HPDE6-E6E7 (cell line): ENCODE results near the gene TMEM169.

Source experiments
- DNase-seq: peaks from one replicate; pipeline ENCODE4 v3.0.0; 2011; ENCODE audit warnings: missing footprints; ENCODE audit errors: extremely low spot score

TMEM169 gene

DNA sequence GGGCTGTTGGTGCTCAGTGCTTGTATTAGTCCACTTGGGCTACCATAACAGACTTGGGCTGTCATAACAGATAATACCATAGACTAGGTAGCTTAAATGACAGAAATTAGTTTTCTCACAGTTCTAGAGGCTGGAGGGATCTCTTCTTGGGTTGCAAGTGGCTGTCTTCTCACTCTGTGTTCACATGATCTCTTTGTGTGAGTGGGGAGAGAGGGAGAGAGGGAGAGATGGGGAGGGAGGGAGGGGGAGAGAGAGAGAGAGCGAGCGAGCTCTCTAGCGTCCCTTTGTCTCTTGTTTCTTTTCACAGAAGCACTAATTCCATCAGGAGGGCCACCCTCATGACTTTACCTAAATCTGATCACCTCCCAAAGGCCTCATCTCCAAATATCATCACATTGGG, 23.0 kb downstream of the TMEM169 start:
- no peak for DNase-seq

DNA sequence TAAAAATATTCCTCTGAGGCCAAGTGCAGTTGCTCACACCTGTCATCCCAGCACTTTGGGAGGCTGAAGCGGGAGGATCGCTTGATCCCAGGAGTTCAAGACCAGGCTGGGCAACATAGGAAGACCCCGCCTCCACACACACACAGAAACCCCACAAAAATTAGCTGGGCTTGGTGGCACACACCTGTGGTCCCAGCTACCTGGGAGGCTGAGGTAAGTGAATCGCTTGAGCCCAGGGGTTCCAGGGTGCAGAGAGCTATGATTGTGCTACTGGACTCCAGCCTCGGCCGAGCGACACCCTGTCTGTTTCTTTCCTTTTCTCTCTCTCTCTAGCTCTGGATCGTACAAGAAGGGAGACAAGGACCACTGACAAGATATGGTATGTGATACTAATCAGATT, 25.6 kb downstream of the TMEM169 start:
- DNase-seq: no peak

DNA sequence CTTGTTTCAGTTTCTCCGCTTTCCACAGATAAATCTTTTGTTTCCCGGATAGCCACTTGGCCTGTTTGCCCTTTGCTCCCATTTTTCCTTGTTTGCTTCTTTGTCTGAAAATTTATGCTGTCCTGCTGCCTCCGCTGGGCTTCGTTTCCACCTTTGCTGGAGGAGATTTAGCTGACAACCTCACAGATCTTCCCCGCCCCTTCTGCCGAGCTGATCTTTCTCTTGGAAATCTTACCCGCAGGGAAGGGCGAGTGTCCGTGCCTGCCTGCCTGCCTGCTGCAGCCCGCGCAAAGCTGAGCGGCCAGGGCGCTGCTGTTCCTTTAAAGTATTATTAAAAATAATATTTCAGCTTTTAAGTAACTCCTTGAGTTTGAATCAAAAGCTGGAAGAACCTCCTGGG, 26.0 kb downstream of the TMEM169 start:
- DNase-seq: no peak

- DNase-seq: no peak
Observed at GRCh38 chr2:216108310-216108966, 26.7 kb downstream of the TMEM169 start.

DNA sequence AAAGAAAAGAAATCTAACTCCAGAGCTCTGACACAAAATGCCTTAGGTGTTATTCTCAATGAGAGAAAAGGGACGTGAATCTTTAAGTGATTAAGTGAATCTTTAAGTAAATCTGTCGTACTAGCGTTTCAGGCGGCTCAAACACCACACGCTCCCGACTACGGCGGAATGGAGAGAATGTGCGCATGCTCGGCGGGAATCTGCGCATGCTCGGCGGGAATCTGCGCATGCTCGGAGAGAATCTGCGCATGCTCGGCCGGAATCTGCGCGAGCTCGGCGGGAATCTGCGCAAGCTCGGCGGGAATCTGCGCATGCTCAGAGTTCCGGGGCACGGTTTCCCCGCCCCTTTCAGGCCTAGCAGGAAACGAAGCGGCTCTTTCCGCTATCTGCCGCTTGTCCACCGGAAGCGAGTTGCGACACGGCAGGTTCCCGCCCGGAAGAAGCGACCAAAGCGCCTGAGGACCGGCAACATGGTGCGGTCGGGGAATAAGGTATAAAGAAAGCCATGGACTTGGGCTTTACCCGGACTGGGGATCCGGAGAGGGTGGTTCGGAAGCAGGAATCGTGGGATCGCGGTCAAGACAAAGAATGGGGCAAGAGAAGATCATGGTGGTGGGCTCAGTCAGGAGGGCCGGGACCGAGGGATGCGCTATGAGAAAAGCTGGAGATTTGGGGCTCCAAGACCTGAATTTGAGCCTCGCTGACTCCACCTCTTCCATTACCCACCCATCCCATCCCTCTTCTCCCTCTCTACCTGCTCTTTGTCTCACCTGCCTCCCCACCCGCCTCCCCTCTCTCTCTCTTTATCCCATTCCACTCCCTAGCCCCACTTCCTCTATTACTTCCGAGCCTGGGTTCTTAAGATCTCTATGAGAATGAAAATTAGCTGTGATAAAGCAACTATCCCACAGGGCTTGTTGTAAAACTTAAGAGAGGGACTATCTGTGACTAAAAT, 27.5 kb downstream of the TMEM169 start, which contains the start of gene XRCC5:
XRCC5 (plus strand) TSS at position 382 of the 955 bp plus-strand sequence; CDS start at position 471, 89 bp downstream.
- DNase-seq: peak; percentile 89

DNA sequence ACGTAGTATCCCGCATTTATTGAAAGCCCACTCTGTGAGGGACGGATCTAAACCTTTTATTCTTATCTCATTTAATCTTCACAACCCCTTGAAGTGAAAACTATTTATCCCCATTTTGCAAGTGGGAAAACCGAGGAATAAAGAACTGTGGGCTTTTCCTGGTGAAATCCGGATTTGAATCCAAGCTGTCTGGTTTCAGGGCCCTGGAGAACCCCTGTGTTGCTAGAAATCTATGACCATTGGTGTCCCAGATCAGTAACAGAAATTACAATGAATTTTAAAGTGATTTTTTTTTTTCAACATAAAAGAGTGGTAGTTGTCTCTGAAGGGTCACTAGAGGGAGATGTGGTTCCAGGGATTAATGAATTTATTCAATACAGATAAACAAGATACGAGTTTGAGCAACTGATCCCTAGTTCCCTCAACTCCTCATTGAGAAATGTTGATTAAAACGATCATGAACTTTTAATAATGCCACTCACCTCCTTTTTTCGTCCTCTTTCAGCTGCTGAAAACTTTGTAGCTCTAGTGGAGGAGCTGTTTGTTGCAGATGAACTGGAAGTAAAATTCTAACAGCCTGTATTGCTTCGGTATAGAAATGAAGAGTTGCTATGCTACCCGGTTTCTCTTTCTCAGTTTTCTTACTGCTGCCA, 28.4 kb downstream of the TMEM169 start:
- peak; percentile 29 for DNase-seq

DNA sequence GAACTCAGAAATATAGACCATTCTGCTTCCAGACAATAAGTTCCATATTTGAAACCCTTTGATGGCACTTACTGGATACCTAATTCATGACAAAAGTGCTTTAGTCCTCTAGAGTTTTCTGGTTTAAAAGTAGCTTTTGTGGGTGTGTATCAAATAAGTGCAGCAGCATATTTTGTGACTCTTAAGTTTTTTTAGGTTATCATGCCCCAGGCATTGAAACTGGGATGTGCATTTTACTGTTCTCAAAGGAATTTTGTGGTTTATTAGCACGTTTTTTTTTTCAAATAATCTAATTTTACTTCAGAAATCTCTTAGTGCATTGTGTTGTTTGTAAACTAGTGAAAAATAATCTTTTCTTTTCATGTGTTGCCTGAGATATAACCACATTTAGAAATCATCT, 28.9 kb downstream of the TMEM169 start:
- DNase-seq: no peak

GRCh38 chr2:216111122-216111521, 29.4 kb downstream of the TMEM169 start:
- no peak for DNase-seq

GRCh38 chr2:216112926-216113325, 31.2 kb downstream of the TMEM169 start:
- no peak for DNase-seq

GRCh38 chr2:216113572-216113971, 31.9 kb downstream of the TMEM169 start:
- no peak for DNase-seq

DNA sequence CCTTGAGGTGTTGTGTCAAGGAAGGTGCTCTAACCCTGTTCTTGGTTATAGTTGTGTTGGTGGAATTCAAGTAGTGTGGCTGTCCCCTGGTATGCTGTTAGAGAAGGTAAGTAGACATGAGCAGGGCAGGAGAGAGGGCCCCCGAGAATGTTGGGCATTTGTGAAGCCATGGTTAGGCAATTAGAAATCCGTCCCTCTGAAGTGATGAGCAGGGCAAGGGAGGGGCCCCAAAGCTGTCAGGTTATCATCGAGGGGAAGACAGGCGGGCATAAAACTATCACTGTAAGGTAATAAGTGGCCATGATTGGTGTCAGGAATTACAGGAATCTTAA, 32.6 kb downstream of the TMEM169 start:
- DNase-seq: no peak

DNA sequence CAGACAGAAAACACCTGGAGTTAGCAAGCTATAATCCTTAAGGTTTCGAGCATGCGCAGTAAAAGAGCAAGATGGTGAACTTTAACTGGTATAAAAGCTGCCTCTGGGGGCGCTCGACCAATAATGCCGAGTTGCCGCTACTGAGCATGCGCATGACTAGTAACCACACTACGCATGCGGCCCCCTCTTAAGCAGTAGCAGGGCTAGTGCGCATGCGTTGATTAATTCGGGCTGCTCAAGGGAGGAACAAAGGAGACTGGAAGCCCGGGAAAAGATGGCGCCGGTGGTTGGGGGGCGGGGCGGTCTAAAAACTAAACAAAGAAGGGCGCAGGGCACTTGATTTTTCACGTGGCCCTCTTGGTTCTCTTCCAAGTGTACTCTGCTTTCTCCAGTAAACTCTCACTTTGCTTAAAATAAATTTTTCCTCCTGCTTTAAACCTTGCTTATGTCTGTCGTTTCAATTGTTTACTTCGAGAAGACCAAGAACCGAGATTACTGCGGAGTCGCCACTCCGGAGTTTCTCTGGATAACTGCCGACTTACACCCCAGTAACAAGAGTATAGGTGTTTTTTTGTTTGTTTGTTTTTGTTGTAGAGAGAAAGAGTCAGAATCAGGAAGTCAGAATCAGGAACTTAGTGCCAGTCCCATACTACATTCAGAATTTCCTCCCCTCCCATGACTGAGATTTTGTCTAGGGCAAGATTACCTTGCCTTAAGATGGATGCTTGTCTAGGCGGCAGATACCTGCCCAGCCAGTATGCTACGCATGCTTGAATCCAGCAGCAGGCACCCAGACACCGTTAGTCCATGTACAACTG, 33.2 kb downstream of the TMEM169 start:
- peak; percentile 99 for DNase-seq

DNA sequence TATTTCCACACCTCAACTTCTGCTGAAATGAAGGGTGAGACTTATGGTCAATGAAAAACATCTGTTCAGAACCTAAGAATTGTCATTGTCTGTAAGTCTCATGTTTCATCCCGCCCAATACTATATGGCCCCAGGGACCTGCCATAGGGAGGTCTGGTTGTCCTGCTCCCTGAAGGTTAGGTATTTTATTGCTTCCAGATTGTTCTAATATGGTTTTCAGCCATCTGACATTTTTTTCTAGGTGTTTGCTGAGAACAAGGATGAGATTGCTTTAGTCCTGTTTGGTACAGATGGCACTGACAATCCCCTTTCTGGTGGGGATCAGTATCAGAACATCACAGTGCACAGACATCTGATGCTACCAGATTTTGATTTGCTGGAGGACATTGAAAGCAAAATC, 34.7 kb downstream of the TMEM169 start:
- no peak for DNase-seq

DNA sequence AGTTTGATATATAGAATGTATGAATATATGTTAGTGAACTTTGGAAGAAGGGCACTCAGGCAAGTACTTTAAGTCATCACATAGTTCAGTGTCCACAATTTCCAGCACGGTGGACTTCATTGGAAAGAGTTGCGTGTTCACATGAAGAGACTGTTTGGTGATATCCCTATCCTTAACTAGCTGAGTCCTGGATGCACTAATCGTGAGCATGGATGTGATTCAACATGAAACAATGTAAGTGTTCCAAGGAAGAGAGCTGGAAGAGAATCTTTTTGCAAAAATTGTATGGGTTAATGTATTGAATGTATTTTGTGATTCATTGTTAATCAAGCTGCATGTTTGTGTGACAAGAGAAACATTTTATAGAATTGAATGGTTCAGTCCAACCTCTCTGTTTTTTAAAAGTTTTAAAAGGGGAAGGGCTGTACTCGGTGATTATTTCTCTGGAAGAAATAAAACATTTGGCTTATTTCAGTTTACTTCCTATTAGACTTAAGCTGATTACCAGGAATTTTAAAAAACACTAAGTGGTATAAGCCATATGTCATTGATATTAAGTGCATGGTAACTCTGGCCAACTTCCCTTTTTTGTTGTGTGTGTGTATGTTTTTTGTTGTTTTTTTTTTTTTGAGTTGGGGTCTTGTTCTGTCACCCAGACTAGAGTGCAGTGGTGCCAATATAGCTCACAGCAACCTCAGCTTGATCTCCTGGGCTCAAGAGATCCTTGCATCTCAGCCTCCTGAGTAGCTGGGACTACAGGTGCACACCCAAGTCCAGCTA, 36.0 kb downstream of the TMEM169 start:
- no peak for DNase-seq

- DNase-seq: no peak
Observed at GRCh38 chr2:216118474-216118873, 36.8 kb downstream of the TMEM169 start.

DNA sequence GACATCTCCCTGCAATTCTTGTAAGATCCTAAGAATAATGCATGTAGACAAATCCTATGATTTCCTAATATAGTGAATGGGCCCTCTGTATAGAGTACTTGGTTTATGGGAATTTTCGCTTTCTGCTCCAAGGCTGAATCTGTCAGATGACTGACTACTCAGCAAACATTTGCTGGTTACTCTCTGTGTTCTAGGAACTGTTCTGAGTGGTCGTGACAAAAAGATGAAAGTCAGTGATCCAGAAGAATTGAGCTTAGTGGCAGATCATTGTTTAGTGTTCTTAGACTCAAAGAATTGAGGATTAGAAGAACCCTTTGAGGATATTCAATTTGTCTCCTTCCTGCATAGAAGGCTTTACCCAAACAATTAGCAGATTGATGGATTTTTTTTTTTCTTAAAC, 37.4 kb downstream of the TMEM169 start:
- DNase-seq: no peak

- DNase-seq: no peak
Observed at GRCh38 chr2:216119986-216120385, 38.3 kb downstream of the TMEM169 start.

GRCh38 chr2:216121255-216121654, 39.5 kb downstream of the TMEM169 start:
- no peak for DNase-seq

GRCh38 chr2:216126943-216127342, 45.2 kb downstream of the TMEM169 start:
- no peak for DNase-seq

GRCh38 chr2:216130346-216130971, 48.7 kb downstream of the TMEM169 start:
- no peak for DNase-seq
